ENCODE measurements around the gene ING5.
"Not testable (repeated sequence)": the region's sequence is repeated elsewhere in the genome, so short reads cannot be mapped to it uniquely, and the experiment has no call there.

The ING5 gene

DNA sequence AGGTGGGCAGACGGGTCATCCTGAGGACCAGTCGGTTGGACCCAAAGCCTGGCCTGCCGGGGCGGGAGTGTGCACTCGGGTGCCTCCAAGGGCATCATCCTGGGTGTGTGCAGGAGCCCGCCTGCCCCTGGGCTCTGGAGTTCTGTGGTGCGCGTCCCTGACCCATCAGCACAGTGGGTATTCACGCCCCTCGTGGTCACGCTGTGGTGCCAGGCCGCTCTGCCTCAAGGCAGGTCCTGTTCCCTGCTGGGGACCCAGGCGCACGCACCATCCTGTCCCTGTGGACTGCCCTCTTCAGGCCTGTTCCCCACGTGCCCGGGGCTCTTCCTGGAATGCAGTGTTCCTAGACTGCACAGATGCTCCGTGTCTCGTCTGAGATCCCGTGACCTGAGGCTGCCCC, 18.3 kb downstream of the ING5 start:
- no peak for DNase-seq

DNA sequence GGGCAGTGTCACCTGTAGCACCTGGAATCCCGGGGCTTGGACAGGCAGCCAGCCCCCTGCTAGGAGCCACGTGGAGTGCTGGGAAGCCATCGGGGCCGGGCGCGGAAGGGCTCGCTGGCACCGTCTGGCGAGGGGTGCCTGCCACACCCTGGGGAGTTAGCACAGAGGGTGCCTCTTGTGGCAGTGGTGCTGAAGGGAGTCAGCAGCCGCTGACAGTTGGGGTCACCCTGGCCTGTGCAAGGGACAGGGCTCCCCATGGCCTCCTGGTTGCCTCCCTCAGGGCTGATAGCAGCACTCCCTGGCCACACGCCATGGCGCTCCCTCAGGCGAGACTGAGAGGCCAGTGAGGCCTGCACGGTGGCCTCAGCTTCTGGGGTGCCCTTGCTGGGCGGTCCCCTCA, 18.7 kb downstream of the ING5 start:
- DNase-seq: no peak

DNA sequence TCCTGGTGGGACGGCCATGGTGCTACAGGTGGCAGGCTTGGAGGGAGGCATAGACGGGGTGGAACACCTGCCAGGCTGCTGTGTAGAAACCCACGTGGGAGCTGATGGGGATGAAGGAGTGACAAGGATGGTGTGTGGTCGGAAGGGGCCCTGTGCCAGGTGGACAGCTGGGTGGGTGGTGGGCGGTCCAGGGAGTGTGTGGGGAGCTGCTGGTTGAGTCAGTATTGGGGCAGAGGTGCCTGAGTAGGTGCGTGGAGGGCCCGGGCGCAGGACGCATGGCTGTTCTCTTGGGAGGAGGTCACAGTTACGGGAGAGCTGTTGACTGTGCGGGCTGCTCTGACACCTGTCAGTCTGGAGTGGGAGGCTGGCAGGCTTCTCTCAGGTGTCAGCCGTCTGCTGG, 20.0 kb downstream of the ING5 start:
- DNase-seq: no peak

DNA sequence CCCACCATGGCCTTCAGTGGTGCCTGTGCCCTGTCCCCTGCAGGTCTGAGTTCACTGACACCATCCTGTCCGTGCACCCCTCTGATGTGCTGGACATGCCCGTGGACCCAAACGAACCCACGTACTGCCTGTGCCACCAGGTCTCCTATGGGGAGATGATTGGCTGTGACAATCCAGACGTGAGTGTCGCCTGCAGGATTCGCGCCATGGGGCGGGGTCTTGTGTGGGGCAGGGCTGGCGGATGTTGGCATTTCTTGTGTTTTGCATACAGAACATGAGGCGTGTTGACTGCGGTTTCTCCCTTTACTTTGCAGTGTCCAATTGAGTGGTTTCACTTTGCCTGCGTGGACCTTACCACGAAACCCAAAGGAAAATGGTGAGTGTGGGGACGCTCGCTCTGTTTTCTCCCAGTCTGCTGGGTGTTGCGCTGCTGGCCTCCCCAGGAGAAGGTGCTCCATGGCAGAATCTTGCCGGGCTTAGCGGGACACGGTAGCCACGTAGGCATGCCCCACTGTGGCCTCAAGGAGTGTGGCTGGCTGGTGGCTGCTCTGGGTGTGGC, 21.1 kb downstream of the ING5 start:
- no peak for DNase-seq

DNA sequence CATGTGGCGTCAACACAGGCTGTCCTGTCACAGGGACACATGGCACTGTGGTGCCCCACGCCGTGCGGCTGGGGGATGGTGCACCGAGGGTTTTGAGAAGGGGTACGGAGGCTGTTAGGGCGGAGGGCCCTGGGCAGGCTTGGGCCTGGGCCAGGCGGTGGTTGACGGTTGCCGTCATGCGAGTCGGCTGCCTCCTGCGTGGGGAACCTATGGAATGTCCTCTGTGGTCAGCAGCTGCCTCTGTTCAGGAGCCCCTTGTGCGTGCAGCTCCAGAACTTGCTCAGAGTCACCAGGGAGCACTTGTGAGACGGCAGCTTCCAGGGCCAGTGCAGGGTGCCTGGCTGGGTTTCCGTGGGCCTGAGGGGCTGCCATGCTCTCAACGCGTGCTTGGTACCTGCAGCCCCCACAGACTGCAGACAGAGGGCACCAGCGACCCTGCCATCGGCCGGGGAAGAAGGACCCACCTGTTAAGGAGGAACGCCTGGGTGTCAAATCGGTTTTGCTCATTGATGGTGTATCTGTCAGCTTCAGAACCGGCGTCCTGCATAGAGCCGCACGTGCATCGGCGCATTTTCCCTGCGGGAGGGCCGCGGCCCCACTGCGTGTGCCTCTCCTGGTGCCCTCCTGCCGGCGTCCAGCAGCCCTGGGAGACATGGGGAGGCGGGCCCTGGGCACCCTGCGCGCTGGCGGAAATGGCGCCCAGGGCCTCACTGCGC, 22.6 kb downstream of the ING5 start:
- DNase-seq: no peak

DNA sequence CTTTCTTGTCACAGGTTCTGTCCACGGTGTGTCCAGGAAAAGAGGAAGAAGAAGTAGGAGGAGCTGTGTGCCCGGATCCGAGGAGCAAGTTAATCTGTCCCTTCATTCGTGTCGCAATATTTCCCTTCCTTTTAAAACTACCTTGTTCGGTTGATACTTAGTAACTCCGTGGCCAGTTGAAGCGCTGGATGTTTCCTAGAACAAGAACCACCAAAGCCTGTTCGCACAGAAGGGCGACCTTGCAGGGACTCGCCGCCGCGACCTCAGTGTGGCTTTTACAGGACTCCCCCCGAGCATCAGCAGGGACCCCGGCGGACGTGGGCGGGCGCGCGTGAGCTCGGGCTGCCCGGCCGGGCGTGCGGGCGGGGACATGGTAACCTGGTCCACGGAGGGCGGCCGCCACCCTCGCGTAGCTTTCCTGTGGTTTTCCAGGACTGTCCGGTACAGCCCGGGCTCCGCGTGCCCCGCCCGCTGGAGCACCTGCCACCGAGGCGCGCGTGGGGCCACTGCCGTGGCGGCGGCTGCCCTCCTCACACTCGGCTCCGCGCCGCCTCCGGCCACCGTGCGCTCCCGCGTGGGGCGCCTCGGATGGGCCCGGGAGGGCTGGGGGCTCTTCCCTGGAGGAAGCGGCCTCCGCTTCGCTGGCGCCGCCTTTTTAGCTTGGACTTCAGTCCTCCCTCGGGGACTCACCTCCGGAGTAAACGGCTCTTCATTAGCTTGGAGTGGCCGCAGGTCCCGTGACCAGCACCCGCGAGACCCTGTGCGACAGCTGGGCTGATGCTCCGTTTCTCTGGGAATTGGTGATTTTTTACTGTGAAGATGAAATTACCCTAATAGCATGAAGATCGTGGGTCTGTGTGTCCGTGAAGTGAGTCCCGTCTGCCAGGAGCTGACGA, 23.4 kb downstream of the ING5 start:
- no peak for DNase-seq

DNA sequence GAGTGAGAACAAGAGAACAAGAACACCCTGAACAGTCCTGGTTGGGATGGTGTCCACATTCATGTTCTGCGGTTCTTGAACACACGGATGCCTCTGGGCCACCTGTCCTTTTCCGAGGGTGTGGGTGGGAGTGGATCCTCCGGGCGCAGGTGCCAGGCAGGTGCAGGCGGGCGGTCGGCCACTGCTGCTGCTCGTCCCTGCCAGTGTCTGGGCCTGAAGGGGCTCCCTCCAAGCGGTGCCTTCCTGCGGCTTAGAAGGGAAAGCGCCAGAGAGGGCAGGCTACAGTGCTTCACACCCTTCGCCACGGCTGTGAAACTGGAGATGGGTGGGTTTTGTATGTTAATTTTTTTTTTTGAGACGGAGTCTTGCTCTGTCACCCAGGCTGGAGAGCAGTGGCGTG, 24.6 kb downstream of the ING5 start:
- DNase-seq: no peak

DNA sequence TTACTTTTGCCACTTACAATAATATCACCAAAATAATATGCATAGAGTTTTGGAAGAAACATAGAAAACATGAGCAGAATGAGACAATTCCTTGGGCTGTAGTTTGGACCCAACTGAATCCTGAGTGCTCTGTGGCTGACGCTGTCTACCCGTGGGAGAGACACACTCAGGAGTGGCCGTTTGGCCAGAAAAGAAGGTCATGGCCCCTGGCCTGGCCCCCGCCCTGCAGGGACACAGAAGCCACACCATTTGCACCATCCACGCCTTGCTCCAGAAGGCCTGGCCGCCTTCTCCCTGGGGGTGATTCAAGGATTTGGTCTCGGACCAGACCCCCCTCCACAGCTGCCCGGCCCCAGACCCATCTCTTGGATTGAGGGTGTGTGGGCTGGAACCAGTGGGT, 26.2 kb downstream of the ING5 start:
- DNase-seq: no peak

DNA sequence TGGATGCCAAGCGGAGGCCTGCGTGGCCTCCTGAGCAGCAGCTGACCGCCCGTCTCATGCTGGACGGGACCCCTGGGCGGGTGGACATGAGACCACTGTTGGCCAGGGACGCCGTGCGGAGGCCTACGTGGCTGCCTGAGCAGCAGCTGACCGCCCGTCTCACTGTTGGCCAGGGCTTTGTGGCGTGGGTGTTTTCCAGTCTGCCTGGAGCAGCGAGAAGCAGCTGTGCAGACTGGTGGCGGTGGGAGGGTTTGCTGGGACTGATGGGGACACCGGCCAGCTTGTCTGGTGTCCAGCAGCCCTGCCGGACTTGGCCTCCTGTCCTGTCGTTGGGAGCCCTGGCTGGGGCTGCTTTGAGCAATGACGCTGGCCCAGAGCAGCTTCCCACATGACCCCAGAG, 26.8 kb downstream of the ING5 start:
- DNase-seq: no peak

DNA sequence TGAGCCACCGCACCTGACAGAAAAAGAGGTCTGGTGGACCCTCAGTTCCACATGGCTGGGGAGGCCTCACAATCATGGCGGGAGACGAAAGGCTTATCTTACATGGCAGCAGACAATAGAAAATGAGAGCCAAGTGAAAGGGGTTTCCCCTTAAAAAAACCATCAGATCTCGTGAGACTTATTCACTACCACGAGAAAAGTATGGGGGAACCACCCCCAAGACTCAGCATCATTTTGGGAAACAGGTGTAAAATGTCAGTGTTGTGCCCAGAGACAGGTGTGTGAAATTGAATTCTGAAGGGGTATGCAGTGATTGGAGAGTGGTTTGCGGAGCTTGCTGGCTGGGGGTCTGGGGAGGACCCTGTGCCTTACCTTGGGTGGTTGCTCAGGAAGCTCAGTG, 28.0 kb downstream of the ING5 start:
- no peak for DNase-seq

DNA sequence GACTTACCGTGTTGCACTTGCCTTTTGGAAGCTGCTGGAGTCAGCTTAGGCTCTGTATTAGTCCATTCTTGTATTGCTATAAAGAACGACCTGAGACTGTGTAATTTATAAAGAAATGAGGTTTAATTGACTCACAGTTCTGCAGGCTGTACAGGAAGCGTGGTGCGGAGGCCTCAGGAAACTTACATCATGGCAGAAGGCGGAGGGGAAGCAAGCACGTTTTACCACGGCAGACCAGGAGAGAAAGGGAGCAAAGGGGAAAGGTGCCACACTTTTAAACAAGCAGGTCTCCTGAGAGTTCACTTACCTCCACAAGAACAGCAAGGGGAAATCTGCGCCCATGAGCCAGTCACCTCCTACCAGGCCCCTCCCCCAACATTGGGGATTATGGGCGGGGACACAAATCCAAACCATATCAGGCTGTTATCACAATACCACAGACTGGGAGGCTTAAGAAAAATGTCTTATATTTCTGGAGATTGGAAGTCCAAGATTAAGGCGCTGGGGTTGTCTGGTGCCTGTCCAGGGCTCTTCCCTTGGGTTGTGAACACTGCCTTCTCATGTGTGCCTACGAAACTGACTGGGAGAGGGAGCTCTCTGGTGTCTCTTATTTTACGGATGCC, 28.9 kb downstream of the ING5 start:
- no peak for DNase-seq

DNA sequence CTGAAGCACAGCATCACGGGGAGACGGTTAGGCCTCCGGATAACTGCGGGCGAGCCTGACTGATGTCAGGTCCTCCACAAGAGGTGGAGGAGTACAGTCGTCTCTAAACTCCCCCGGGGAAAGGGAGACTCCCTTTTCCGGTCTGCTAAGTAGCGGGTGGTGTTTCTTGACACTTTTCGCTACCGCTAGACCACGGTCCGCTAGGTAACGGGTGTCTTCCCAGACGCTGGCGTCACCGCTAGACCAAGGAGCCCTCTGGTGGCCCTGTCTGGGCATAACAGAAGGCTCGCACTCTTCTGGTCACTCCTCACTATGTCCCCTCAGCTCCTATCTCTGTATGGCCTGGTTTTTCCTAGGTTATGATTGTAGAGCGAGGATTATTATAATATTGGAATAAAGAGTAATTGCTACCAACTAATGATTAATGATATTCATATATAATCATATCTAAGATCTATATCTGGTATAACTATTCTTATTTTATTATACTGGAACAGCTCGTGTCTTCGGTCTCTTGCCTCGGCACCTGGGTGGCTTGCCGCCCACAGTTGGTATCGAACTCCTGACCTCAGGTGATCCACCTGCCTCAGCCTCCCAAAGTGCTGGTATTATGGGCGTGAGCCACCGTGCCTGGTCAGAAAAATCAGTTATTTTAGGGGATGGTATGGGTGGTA, 30.8 kb downstream of the ING5 start:
- not testable (repeated sequence) for DNase-seq

DNA sequence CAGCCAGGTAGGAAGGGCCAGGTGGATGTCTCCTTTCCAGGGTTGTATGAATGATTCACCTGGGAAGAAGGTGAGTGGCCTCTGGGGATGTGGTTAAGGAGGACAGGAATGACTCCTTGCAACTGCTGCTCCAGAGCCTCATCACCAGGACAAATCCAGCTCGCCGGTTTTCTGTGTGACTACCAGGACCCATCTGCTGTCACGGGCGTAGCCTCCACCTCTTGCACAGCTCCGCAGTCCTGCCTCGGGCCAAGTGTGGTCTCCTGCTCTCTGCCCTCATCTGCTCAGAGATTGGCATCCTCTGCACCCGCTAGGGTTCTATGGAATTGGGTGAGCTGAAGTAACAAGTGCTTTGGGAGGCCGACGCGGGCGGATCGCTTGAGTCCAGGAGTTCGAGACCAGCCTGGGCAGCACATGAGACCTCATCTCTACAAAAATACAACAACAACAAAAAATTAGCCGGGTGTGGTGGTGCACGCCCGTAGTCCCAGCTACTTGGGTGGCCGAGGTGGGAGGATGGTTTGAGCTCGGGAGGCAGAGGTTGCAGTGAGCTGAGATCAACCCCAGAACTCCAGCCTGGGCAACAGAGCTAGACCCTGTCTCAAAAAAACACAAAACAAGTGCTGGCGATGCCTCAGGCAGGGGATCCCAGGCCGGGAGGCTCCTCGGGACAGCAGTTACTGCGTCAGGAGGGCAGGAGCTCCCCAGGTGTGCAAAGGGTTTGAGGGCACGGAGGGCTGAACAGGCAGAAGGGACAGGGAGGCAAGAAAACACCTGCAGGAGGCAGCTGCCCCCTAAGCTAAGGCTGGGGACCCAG, 31.8 kb downstream of the ING5 start:
- DNase-seq: no peak

DNA sequence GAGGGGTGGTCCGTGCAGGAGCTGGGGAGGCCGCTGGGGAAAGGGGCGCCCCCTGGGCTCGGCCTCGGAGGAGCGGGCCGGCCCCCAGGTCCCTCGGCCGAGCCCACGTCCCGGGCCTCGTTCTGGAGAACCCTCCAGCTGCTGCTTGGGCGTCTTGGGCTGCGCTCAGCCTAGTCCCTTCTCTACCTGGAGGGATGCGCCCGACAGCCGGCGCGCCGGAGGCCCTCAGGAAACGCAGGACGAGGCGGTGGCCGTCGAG, 32.3 kb downstream of the ING5 start:
- no peak for DNase-seq

DNA sequence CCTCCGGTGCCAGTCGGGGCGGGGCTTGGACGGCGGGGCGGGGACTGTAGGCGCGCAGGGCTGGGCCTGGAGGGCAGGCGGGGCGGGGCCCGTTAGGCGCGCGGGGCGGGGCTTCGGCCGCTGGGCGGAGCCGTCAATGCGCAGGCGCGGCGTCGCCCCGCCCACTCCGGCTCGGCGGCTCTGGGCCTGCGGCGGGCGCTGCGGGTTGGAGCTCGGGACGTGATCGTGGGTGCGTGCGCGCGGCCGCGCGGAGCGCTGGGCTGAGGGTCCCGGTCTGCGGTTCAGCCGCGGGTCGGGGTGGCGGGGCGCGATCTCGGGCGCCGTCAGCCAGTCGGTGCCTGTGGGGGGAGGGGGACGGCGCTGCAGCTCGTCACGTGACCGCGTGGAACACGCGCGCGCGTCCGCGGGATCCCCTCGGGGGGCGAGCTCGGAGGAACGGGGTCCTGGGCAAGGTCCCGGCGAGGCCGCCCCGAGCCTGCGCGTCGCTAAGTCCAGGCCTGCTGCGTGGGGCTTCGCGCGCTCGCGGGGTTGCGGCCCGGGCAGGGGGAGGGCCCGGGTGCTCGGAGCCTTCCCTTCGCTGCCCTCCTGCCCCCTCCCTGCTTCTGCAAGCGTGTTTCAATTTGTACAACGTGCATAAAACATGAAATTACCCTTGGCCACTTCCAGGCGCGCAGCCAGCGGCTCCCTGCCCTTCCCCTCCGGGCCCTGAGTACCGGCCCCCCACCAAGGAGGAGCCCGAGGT, 32.8 kb downstream of the ING5 start, which contains the start of gene D2HGDH:
Gene D2HGDH, plus strand, starts transcription at position 164 of the 742 bp plus-strand sequence. CDS start 595 bp downstream, outside the sequence.
- DNase-seq: peak; percentile 65

DNA sequence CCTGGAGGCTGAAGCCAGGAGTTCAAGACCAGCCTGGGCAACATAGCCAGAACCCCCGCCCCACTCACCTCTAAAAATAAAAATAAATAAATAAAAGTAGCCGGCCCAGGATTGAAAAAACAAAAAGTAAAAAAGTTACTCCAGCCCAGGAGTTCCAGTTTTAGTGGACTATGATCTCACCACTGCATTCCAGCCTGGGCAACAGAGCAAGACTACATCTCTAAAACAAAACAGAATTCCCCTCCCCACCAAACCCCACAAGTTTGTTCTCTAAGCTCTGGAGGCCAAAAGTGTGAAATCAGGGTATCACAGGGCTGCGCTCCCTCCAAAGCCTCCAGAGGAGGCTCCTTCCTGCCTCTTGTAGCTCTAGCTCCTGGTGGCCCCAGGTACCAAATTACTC, 34.3 kb downstream of the ING5 start:
- no peak for DNase-seq

DNA sequence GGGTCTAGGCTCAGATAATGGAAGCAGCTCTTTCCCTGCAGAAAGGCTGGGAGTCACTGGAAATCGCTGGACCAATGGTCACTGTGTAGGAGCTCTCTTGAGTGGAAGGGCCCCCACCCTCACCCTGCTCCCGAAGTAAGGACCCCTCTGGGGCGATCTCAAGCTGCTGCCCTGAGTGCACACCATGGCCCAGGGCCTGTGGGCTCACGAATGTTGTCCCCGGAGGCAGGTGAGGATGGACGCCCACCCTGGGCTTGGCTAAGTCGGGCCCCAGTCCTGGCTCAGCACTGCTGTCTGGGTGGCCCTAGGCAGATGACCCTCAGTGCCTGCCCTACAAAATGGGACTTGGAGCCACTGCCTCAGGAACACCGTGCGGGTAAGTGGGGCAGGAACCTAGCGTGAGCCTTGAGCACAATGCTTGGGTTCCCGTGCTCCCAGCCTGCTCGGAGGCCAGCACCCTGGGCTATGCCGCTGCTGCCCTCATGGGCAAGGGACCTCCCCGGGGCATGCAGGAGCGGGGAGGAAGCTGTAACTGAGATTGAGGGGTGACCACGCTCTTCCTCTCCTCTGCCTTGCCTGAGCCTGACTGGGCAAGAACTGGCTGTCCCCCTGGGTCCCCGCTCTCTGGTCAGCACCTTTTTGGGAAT, 36.3 kb downstream of the ING5 start:
- DNase-seq: no peak

DNA sequence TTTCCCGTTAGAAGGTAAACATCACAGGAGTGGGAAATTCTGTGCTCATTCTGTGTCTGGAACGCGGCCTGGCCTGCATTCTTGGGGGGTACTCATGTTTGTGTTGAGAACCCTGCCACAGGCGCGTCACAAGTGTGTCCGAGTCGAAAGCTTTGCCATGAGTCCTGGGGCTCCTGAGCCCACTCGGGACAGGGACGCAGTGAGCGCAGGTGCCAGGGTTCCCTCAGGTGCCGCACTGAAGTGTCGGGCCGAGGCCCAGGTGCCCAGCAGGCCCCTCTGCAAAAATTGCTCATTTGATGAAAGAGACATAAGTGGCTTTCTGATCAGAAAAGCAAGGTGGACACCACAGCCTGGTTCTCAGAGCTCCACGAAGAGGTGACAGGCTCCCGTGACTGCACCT, 37.3 kb downstream of the ING5 start:
- no peak for DNase-seq

DNA sequence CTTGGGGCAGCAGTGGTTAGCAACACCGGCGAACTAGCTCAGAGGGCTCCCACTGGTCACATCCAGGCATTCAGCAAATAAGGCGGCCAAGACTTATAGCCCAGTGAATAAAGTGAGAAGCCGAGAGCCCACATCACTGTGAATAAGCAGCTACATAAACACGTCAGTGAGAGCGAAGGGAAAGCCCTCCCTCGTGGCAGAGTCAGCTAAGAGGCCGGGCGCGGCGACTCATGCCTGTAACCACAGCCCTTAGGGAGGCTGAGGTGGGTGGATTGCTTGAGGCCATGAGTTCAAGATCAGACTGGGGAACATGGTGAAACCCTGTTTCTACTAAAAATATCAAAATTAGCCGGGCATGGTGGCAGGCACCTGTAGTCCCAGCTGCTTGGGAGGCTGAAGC, 37.8 kb downstream of the ING5 start:
- no peak for DNase-seq

DNA sequence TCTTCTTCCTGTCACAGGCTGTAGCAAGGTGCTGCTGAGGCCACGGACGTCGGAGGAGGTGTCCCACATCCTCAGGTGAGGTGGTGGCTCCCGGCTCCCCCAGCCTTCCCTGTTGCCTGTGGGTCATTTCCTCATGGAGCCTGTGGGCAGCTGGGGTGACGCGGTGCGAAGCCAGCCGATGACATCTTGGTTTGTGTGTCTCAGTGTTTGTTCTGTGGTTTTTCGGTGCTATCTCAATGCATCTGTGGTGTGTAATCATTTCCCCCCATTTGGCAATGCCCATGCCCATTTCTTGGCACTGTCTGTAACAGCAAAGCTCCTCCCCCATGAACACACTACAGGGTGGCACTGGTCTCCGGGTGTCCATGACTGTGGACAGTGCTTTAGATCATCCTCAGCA, 39.2 kb downstream of the ING5 start:
- no peak for DNase-seq

DNA sequence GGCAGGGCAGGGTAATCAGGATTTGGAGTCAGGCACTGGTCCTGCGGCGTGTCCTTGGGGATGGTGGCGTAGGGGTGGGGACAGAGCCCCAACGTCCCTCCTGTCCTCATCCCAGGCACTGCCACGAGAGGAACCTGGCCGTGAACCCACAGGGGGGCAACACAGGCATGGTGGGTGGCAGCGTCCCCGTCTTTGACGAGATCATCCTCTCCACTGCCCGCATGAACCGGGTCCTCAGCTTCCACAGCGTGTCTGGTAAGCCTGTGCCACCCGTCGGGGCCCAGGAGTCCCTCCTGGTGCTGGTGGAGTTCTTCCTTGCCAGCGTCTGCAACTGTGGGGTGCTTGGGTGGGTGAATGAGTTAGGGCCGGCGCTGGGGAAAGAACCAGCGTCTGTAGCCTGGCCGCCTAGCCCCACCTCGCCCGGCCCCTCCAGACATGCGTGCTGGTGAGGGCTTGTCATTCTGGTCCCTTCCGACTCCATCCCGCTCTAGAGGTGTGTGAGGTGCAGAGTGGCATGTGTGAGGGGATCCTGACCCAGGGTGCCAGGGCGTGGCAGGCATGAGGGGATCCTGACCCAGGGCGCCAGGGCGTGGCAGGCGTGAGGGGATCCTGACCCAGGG, 40.6 kb downstream of the ING5 start:
- no peak for DNase-seq

All from cortex of kidney (tissue), 1 donor.